ENCODE data around the gene SPON1. TPM values are rescaled to one million over a fixed set of nuclear protein-coding genes. Genes with fewer than 3 reads are reported as not detected.

The SPON1 gene
- total and polyA plus RNA-seq, 2 experiments from 2014 or later: 2.9 to 6.4 TPM

GRCh38 chr11:14114786-14115185, 152.3 kb downstream of the SPON1 start (continued):
- TF ChIP-seq REST (IDR thresholded peaks at IDR 0.05; ENCODE audit: unreplicated experiment): no peak
- TF ChIP-seq CREB1 (CRISPR knock-in tag; IDR thresholded peaks at IDR 0.05; ENCODE audit: low read depth): no peak

- Histone ChIP-seq H3K4me2 (no peak overlapping the region), H3F3A (replicated peaks; ENCODE audit: low read depth) (no peaks in the 10 kb centered on the region), H3K27me3 (ENCODE audit: insufficient read depth) (no peaks in the 10 kb centered on the region), H2AFZ (no peak overlapping the region), H3K36me3 (ENCODE audit: insufficient read depth) (no peaks in the 10 kb centered on the region), H3K27ac (ENCODE audit: low read depth) (no peak overlapping the region), H3K4me3 (no peak overlapping the region), H3K4me1 (ENCODE audit: insufficient read depth) (no peaks in the 10 kb centered on the region; the same call in 1 of the 2 replicates), H4K20me1 (replicated peaks; ENCODE audit: insufficient read depth) (no peaks in the 10 kb centered on the region), H3K9me2 (ENCODE audit: insufficient read depth) (no peaks in the 10 kb centered on the region), H3K79me2 (replicated peaks; ENCODE audit: insufficient read depth) (no peaks in the 10 kb centered on the region)
- peaks cover 3% of the 10 kb centered on the region; the same call in 1 of the 3 replicates for H3K4me1 Mint-ChIP-seq
- DNase-seq (ENCODE audit: low spot score) (no peak), ATAC-seq (no peak)
- H3K27me3 Mint-ChIP-seq (ENCODE audit: insufficient read depth, low read depth, poor library complexity): peaks cover 2% of the 10 kb centered on the region
- H3K36me3 Mint-ChIP-seq (ENCODE audit: low read depth): no peaks in the 10 kb centered on the region
- H3K9me3 Mint-ChIP-seq: no peaks in the 10 kb centered on the region; the same call in 2 of the 3 replicates
- H3K4me3 Mint-ChIP-seq: no peak overlapping the region
- no peak overlapping the region for H3K27ac Mint-ChIP-seq
- TF ChIP-seq CTCF (conservative IDR thresholded peaks at IDR 0.05; ENCODE audit: low read depth in 2 of 2): no peak
- TF ChIP-seq ZNF331 (CRISPR knock-in tag; IDR thresholded peaks at IDR 0.05; ENCODE audit: low read depth): no peak
- TF ChIP-seq ETS1 (IDR thresholded peaks at IDR 0.05): no peak
- no peak for TF ChIP-seq ZNF462 (CRISPR knock-in tag; IDR thresholded peaks at IDR 0.05)
- no peak for TF ChIP-seq EZH2phosphoT487 (IDR thresholded peaks at IDR 0.05; ENCODE audit: unreplicated experiment)
- TF ChIP-seq CREB1 (CRISPR knock-in tag; IDR thresholded peaks at IDR 0.05; ENCODE audit: low read depth): no peak
- no peak for TF ChIP-seq EZH2 (IDR thresholded peaks at IDR 0.05; ENCODE audit: low read depth, unreplicated experiment)
Measured at GRCh38 chr11:14117632-14118031, 155.1 kb downstream of the SPON1 start.
